Naive thymus-derived CD8-positive, alpha-beta T cell (primary cell): ENCODE data around the gene RUFY1. TPM values are rescaled to one million over a fixed set of nuclear protein-coding genes. Genes with fewer than 3 reads are reported as not detected.

ENCODE experiments used
- ATAC-seq, 2 donors: fragments of 150-1000 bp; cut with Tn5 transposase in 1 of 2; sonication (Bioruptor Pico), chemical (Tn5 transposase) in 1 of 2; 1 replicate in 1 of 2; 2 replicates in 1 of 2; pipeline ENCODE4 v1.10.0; 2021; ENCODE audit warnings: mild to moderate bottlenecking in 2 of 2, moderate library complexity in 2 of 2
- POLR2A ChIA-PET: fragments of 350-600 bp; sonication (Branson Sonifier 250); formaldehyde crosslinking; loops from one replicate; lab custom pipeline; 2021; ENCODE audit warnings: antibody characterized with exemption; lab: Charles Lee
- DNase-seq, 10 donors: peaks; one replicate each; pipeline versions ENCODE4 v3.0.0 to v3.0.0-alpha.2; 2020 to 2022
- H3K27ac Mint-ChIP-seq, 10 donors: one replicate each; pipeline ENCODE4 v1.8.0; 2020 to 2022; ENCODE audit warnings: mild to moderate bottlenecking in 10 of 10, mixed read lengths in 10 of 10, moderate library complexity in 4 of 10, inconsistent platforms in 1 of 10
- H3K27me3 Mint-ChIP-seq, 5 donors: one replicate each; pipeline ENCODE4 v1.8.0; 2021 to 2022; ENCODE audit warnings: mixed read lengths in 5 of 5
- H3K36me3 Mint-ChIP-seq, 3 donors: one replicate each; pipeline ENCODE4 v1.8.0; 2020 to 2022; ENCODE audit warnings: mixed read lengths in 3 of 3, mild to moderate bottlenecking in 2 of 3, inconsistent platforms in 1 of 3
- H3K4me1 Mint-ChIP-seq, 4 donors: one replicate each; pipeline ENCODE4 v1.8.0; 2021 to 2022; ENCODE audit warnings: mixed read lengths in 4 of 4
- H3K4me3 Mint-ChIP-seq, 10 donors: one replicate each; pipeline ENCODE4 v1.8.0; 2020 to 2022; ENCODE audit warnings: mild to moderate bottlenecking in 10 of 10, mixed read lengths in 10 of 10, moderate library complexity in 6 of 10, inconsistent platforms in 1 of 10
- H3K9me3 Mint-ChIP-seq, 9 donors: one replicate each; pipeline ENCODE4 v1.8.0; 2020 to 2022; ENCODE audit warnings: mixed read lengths in 9 of 9, mild to moderate bottlenecking in 3 of 9, inconsistent platforms in 1 of 9, moderate library complexity in 1 of 9
- polyA plus RNA-seq, 3 donors: library from polyadenylated mRNA; unstranded; fragments of 300-500 nt; fragmentation: Illumina TruSeq; gene quantifications; one replicate each; pipeline ENCODE4 v1.2.3, GENCODE V29; 2021
- total RNA-seq, 8 experiments: library from RNA in 2 of 8; stranded (reverse) in 2 of 8; gene quantifications; one replicate each; pipeline ENCODE4 v1.2.3 and lab custom pipeline; 2021 to 2026

Gene RUFY1
- total and polyA plus RNA-seq, 5 experiments from 2014 or later: 27.9 to 63.4 (median 35.3) TPM

DNA sequence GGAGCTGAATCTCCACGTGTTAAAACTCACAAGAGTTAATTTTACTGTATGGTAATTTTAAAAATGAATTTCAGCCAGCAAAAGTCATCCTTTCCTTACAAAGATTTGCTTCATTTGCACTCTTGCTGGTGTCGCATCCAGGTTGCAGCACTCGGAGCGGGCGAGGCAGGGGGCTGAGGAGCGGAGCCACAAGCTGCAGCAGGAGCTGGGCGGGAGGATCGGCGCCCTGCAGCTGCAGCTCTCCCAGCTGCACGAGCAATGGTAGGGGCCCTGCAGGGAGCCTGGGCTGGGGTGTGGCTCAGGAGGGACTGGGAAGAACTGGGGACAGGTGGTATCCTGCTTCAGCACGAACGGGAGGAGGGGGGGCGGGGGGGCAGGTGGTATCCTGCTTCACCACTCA, 46.1 kb downstream of the RUFY1 start:
- POLR2A ChIA-PET: no interaction called here

DNA sequence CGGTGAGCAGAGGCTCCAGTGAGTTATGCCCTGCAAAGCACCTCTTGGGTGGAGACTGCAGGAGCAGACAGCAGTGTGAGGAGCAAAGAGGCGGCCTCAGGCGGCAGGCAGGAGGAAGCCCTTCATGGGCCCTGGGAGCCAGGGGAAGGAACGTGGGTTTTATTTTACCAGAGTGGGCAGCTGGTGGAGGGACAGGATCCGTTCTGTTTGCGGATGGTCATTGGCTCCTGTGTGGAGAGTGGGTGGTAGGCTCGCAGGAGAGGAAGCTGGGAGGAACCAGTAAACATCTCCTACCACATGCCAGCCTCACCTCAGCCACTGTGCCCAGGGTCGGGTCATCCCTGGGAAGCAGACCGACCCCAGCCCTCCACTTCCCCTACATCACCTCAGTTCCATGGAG, 48.7 kb downstream of the RUFY1 start:
- Mint-ChIP-seq H3K27me3 (no peaks in the 10 kb centered on the region), H3K27ac (peak overlapping the region in 3 of 10 donors; percentile 22 to 34 (median 28)), H3K4me3 (no peak overlapping the region), H3K9me3 (no peaks in the 10 kb centered on the region), H3K36me3 (peaks cover 0 to 82% (median 17%) of the 10 kb centered on the region in 3 donors), H3K4me1 (peaks cover 0 to 2% (median 0%) of the 10 kb centered on the region in 4 donors)
- POLR2A ChIA-PET: no interaction called here
- DNase-seq (no peak), ATAC-seq (no peak)

More for the DNA sequence above, 46.1 kb downstream of the RUFY1 start:
- peaks cover 0 to 89% (median 28%) of the 10 kb centered on the region in 3 donors for H3K36me3 Mint-ChIP-seq
- H3K4me1 Mint-ChIP-seq: peaks cover 0 to 2% (median 0%) of the 10 kb centered on the region in 4 donors
- H3K27me3 Mint-ChIP-seq: no peaks in the 10 kb centered on the region
- no peaks in the 10 kb centered on the region for H3K9me3 Mint-ChIP-seq
- ATAC-seq (no peak), DNase-seq (no peak)
- no peak overlapping the region for H3K4me3 Mint-ChIP-seq
- peak overlapping the region in 1 of 10 donors; percentile 86 for H3K27ac Mint-ChIP-seq

DNA sequence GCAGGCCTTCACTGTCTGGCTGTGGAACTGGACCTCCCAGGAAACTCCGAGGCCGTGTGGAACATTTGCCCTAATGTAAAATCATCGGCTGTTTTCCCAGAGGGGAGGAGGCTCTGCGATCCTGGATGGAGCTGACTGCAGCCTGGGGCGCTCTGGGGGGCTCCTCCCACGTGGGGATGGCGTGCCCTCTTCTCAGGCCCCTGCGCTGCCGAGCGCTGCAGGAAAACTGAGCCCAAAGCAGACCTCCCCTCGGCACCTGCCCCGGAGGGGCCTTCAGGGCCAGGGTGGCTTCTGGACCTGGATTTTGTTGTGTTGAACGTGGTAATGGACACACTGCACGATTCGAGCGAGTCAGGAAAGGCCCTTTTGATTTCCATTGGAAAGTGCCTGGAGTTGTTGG, 49.2 kb downstream of the RUFY1 start:
- Mint-ChIP-seq H3K27me3 (no peaks in the 10 kb centered on the region), H3K4me3 (no peak overlapping the region), H3K27ac (no peak overlapping the region), H3K36me3 (peaks cover 0 to 84% (median 17%) of the 10 kb centered on the region in 3 donors), H3K9me3 (no peaks in the 10 kb centered on the region), H3K4me1 (peaks cover 0 to 2% (median 0%) of the 10 kb centered on the region in 4 donors)
- ATAC-seq (no peak), DNase-seq (no peak)
- POLR2A ChIA-PET: no interaction called here

DNA sequence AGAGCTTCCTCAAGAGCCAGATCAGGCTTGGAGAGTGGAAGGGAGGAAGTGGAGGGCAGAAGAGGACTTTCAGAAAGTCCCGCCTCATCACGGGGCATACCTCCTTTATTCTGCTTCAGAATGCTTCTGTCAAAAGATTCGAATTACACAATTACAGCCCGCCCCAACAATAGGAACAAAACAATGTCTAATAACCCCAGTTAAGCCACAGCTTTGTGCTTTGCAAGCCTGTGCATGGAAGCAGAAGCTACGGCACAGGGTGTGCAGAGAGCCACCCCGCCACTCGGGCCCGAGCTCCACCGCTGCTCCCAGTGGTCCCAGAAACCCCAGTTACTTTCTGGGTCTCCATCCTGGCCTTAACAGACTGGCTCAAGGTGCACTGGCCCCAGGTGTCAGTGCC, 49.6 kb downstream of the RUFY1 start:
- Mint-ChIP-seq H3K36me3 (peaks cover 0 to 80% (median 14%) of the 10 kb centered on the region in 3 donors), H3K27me3 (no peaks in the 10 kb centered on the region), H3K4me1 (peaks cover 0 to 2% (median 0%) of the 10 kb centered on the region in 4 donors), H3K4me3 (no peak overlapping the region), H3K27ac (no peak overlapping the region), H3K9me3 (no peaks in the 10 kb centered on the region)
- DNase-seq (no peak), ATAC-seq (no peak)
- POLR2A ChIA-PET: interaction anchor here (0.5 to 0.8 kb wide), 2 partner anchors 24 to 1036 kb away, joined by 3 read pairs; partner anchors contain the start of gene HNRNPH1

DNA sequence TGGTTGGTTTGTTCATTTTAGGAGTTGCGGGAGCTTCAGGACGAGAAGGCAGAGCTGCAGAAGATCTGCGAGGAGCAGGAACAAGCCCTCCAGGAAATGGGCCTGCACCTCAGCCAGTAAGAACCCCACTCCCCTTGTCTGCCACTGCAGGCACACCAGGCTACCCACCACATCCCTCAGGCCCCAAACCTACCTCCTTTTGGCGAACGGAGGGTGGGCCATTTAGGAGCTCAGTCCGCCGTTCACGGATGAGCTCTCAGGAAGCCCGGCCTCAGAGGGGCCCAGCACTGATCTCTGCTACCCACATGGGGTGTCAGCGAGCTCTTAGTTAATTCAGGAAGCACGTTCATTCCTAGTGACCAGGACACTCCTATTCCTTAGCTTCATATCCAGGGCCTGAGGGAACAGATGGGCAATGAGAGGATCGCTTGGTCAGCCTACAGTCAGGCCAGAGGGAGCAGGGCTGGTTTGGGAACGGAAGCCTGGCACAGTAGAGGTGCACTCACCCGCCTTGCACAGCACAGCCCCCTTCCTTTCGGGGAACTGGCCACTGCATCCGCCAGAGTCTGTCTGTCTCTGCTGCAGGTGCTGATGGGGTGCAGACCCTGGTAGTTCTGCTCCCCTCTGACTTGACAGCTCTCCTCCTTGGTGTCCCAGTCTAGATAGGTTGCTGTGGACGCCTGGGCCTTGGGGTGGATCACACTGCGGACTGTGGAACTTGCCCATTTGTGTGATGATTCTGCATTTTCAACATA, 51.7 kb downstream of the RUFY1 start:
- H3K36me3 Mint-ChIP-seq: peaks cover 0 to 79% (median 6%) of the 10 kb centered on the region in 3 donors
- no peak for DNase-seq
- H3K4me3 Mint-ChIP-seq: no peak overlapping the region
- ATAC-seq: no peak
- POLR2A ChIA-PET: interaction anchor here (0.7 to 0.8 kb wide), 2 partner anchors 19 to 278 kb away, joined by 3 to 5 read pairs; no protein-coding TSS in a partner anchor
- H3K4me1 Mint-ChIP-seq: peaks cover 2% of the 10 kb centered on the region in 4 donors
- H3K27ac Mint-ChIP-seq: peak overlapping the region in 1 of 10 donors; percentile 29
- no peaks in the 10 kb centered on the region for H3K27me3 Mint-ChIP-seq
- H3K9me3 Mint-ChIP-seq: no peaks in the 10 kb centered on the region

DNA sequence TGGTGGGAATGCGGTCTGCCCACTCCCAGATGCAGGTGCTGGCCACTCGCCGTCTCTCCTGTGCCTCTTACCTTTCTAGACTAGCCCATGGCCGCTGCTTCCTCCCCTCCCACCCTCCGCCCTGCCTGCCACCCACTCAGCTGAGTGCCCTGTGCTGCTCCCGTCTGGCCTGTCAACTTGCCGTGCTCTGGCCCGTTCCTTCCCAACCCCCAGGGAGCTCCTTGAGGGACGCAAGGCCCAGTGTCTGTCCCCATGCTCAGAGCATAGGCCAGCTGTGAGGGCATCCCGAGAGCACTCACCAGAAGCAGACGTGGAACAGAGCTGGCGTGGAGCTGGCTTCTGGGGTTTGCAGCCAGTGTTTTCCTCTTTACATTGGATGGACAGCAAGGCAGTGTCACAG, 53.0 kb downstream of the RUFY1 start:
- Mint-ChIP-seq H3K36me3 (peaks cover 0 to 71% (median 6%) of the 10 kb centered on the region in 3 donors), H3K27ac (no peak overlapping the region), H3K4me3 (no peak overlapping the region), H3K27me3 (no peaks in the 10 kb centered on the region), H3K9me3 (no peaks in the 10 kb centered on the region), H3K4me1 (peaks cover 3 to 15% (median 10%) of the 10 kb centered on the region in 4 donors)
- DNase-seq (no peak), ATAC-seq (no peak)
- POLR2A ChIA-PET: interaction anchor here (1.1 kb wide), 1 partner anchor 8 kb away, joined by 3 read pairs; no protein-coding TSS in a partner anchor

DNA sequence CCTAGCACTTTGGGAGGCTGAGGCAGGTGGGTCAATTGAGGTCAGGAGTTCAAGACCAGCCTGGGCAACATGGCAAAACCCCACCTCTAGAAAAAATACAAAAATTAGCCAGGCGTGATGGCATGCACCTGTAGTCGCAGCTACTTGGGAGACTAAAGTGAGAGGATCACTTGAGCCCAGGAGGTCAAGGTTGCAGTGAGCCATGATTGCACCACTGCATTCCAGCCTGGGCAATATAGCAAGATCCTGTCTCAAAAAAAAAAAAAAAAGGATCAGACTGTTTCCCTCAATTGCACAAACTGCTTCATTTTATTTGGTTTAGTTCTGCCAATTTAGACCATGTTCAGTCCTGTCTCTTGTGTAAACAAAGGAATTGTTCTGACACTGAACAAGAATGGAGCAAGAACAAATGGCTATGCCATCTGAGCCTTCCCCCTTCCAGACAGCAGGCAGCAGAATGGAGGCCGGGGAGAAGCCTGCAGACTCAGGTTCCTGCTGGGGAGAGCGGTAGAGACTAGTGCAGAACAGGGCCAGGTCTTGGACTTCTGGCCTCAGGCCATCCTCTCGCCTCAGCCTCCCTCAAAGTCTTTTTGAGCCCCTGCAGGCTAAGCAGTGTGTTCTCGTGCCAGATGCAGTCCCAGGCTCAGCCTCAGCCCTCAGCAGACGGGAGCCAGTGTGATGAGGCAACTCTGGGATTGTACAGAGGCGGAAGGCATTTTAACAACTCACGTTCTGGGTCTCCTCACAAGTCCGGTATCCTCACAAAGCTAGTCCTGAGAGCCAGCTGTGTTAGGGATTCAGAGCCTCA, 54.9 kb downstream of the RUFY1 start:
- Mint-ChIP-seq H3K27me3 (no peaks in the 10 kb centered on the region), H3K4me1 (peaks cover 9 to 30% (median 28%) of the 10 kb centered on the region in 4 donors), H3K27ac (peak overlapping the region in 5 of 10 donors; percentile 9 to 75 (median 57)), H3K4me3 (no peak overlapping the region), H3K36me3 (peaks cover 0 to 72% (median 9%) of the 10 kb centered on the region in 3 donors), H3K9me3 (no peaks in the 10 kb centered on the region)
- POLR2A ChIA-PET: interaction anchor here (1.1 to 4.9 kb wide), 3 partner anchors 9 to 16 kb away, joined by 3 to 51 read pairs (median 4); partner anchors contain the start of gene HNRNPH1
- DNase-seq (no peak), ATAC-seq (no peak)

DNA sequence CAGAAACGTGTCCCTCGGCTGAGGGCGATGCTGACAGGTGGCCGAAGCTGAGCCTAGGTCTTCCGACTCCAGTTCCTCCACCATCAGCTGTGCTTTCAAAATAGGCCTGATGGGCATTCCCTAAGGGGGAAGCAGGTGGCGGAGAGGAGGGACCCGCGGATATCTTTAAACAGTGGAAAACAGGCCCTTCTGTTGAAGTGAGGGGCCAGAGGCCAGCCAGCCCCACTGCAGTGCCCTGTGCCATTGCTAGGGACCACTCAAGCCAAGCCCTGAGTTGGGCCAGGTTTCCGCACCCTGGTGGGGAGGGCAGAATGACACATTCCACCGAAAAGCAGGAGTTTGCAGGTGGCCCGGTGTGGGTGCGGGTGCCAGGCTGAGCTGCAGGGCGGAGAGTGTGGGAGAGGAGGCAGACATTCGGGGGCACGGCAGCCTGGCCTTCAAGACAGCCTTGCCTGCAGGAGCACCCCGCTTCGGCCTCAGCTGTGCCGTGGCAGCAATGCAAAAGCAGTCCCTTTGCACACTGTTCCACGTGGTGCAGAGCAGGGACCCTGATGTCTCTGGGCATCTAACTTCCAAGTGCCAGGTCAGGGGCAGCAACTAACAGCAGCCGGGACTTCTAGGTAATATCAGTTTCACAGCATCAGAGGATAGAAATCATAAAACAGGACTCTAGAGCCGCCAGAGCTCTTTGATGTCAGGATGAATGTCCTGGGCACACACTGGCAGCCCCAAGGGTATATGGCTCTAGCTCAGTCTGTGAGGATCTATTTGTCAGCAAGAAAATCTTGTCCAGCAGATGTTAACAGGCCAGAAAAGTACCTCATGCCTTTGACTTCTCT, 55.9 kb downstream of the RUFY1 start:
- DNase-seq (no peak), ATAC-seq (no peak)
- Mint-ChIP-seq H3K4me3 (no peak overlapping the region), H3K27me3 (no peaks in the 10 kb centered on the region), H3K36me3 (peaks cover 0 to 75% (median 9%) of the 10 kb centered on the region in 3 donors), H3K27ac (peak overlapping the region in 6 of 10 donors; percentile 15 to 83 (median 56)), H3K4me1 (peaks cover 15 to 41% (median 37%) of the 10 kb centered on the region in 4 donors), H3K9me3 (no peaks in the 10 kb centered on the region)
- POLR2A ChIA-PET: interaction anchor here (1.2 to 4.9 kb wide), 3 partner anchors 8 to 231 kb away, joined by 3 to 51 read pairs (median 4); partner anchors contain the start of gene HNRNPH1

DNA sequence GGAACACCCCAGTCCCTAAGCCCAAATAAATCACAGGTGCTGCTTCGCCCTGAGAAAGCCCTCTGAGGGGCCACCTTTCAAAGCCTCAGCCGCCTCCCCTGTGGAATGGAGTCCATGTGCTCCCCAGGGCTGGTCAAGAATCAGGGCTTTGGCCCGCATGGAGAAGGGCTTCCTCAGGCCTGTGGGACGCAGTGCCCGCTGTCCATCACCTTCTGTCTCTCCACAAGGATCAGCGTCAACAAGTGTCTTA, 56.5 kb downstream of the RUFY1 start:
- peaks cover 0 to 75% (median 9%) of the 10 kb centered on the region in 3 donors for H3K36me3 Mint-ChIP-seq
- peak overlapping the region in 6 of 10 donors; percentile 54 to 83 (median 60) for H3K27ac Mint-ChIP-seq
- H3K9me3 Mint-ChIP-seq: no peaks in the 10 kb centered on the region
- peaks cover 18 to 44% (median 41%) of the 10 kb centered on the region in 4 donors for H3K4me1 Mint-ChIP-seq
- H3K27me3 Mint-ChIP-seq: no peaks in the 10 kb centered on the region
- POLR2A ChIA-PET: interaction anchor here (1.2 to 4.9 kb wide), 2 partner anchors 15 to 230 kb away, joined by 3 to 51 read pairs; partner anchors contain the start of gene HNRNPH1
- ATAC-seq (no peak), DNase-seq (no peak)
- H3K4me3 Mint-ChIP-seq: peak overlapping the region in 1 of 10 donors; percentile 22

DNA sequence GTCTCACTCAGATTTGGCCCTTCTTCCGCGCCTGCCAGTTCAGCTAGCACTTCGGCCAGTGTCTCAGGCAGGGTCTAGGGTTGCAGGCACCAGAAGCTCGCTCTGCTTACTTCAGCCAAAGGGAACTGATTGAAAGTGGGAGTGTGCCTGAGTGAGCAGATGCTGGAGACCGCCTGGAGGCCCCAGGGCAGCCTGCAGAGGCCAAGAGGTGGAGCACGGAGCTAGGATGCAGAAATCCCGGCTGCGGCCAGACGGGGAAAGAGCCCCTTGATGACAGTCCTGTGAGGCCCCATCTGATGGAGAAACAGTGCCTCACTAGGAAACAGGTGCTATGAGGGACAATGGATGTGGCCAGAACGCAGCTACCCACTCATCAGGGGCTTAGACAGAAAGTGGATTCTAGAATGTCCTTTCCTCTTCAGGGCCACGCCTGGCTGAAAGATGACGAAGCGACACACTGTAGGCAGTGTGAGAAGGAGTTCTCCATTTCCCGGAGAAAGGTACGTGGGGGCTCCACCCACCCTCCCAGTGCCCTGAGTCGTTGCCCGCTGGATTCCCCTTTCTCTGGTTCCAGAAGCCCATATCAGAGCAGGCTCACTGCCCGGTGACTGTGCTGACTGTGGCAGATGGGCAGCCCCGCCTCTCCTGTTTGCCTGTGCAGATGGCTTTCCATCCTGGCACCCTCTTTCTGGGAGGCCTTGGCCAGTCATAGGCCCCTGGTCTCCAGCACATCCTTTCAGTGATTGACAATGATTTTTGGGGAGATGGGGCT, 57.0 kb downstream of the RUFY1 start:
- Mint-ChIP-seq H3K4me1 (peaks cover 20 to 47% (median 43%) of the 10 kb centered on the region in 4 donors), H3K36me3 (peaks cover 0 to 74% (median 11%) of the 10 kb centered on the region in 3 donors), H3K4me3 (peak overlapping the region in 2 of 10 donors; percentile 22 to 26), H3K27me3 (no peaks in the 10 kb centered on the region), H3K9me3 (no peaks in the 10 kb centered on the region), H3K27ac (peak overlapping the region; percentile 10 to 91 (median 73))
- DNase-seq: no peak
- peak; percentile 1 to 9 for ATAC-seq
- POLR2A ChIA-PET: interaction anchor here (1.2 to 4.9 kb wide), 4 partner anchors 10 to 230 kb away, joined by 3 to 51 read pairs (median 6); partner anchors contain the start of genes HNRNPH1 and RUFY1

DNA sequence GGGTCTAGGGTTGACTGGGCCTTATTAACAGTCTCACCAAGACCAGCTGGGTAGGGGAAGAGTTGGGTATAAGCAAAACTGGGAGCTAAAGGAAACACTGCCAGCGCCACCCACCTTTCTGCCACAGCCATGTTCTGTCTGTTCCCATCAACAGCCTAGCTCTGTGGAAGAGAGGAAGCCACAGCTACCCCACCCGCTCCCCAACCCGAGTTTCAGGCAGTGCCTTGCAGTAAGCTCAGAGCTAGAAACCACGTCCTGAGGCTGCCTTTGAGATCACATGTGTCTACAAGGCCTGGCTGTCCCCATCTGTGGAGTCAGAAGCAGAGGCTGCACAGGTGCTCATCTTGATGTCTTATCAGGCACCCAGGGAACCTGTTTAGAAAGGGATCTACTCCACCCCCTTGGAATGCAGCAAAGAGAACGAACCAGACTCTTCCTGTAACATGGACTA, 57.8 kb downstream of the RUFY1 start:
- H3K9me3 Mint-ChIP-seq: no peaks in the 10 kb centered on the region
- H3K27ac Mint-ChIP-seq: peak overlapping the region; percentile 33 to 91 (median 74)
- peaks cover 22 to 53% (median 49%) of the 10 kb centered on the region in 4 donors for H3K4me1 Mint-ChIP-seq
- POLR2A ChIA-PET: interaction anchor here (0.7 to 4.9 kb wide), 5 partner anchors 9 to 1598 kb away, joined by 3 to 51 read pairs (median 3); partner anchors contain the start of genes HNRNPH1 and RUFY1
- peak; percentile 49 to 88 for ATAC-seq
- DNase-seq: peak in 8 of 10 donors; percentile 25 to 69 (median 48)
- H3K36me3 Mint-ChIP-seq: peaks cover 0 to 77% (median 19%) of the 10 kb centered on the region in 3 donors
- peak overlapping the region in 7 of 10 donors; percentile 18 to 67 (median 45) for H3K4me3 Mint-ChIP-seq
- no peaks in the 10 kb centered on the region for H3K27me3 Mint-ChIP-seq
